GM18526 (cell line): ENCODE results near the gene MYO9A.

ENCODE experiments used
- POLR2A ChIP-seq: IDR thresholded peaks from 3 replicates; pipeline ENCODE4 v1.6.1; 2011; ENCODE audit not compliant: insufficient read length; ENCODE audit errors: extremely low read depth

The MYO9A gene

DNA sequence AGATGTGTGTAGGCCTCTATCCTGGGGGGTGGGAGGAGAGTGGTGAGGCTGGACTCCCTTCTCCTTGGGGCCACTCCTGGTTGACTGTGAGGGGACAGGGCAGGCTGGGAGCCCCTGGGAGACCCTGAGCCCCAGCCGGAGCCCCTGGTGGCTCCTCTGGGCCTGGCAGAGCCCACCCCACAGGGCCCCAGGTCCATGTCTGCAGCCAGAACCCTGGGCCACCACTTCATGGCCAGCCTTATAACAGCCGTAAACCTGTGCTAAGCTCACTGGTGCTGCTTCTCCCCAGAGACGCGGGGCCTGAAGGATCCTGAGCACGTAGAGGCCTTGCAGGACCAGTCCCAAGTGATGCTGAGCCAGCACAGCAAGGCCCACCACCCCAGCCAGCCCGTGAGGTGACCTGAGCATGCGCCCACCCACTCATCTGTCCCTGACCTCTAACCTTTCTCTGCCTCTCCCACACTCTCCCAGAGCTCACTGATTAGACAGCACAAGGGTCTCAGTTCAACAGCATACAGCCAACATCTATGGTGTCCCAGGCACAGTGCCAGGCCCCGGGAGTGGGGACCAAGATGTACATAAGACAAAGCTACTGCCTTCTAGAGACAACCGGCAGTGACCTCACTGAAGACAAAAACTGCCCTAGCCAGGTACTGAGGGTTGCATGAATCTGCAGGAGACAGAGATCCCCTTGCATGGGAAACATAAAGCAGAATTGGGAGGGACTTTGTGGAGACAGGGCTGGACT lies 304.1 kb downstream of the MYO9A start:
- TF ChIP-seq POLR2A: no peak

GRCh38 chr15:71812966-71813722 lies 304.8 kb downstream of the MYO9A start:
- no peak for TF ChIP-seq POLR2A

GRCh38 chr15:71811752-71812735 lies 305.9 kb downstream of the MYO9A start:
- TF ChIP-seq POLR2A: no peak

DNA sequence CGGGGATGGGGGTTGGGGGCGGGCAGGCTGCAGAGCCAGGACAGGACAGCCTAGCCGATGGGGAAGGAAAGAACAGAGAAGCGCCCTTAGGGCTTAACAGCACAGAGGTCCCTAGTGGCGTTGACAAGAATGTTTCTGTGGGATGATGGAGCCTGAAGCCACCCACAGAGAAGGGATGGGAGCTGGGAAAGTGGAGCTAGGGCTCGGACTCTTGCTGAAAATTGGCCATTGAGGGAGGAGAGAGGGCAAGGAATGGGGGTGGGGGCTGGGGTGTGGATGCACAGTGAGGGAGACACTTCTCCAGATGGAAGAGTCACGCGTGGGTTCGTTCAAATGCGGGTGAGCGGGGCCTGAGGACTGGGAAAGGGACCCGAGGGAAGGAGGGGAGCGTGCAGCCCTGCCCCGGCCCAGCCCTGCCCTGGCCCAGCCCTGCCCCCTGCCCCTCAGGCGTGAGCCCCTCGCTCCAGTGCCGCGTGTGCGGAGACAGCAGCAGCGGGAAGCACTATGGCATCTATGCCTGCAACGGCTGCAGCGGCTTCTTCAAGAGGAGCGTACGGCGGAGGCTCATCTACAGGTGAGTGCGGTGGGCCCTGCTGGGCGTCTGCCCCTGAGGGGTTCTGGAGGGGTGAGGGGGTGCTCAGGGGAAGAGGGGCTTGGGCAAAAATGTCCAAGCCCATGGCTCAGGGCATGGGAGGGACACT lies 306.8 kb downstream of the MYO9A start:
- no peak for TF ChIP-seq POLR2A

- no peak for TF ChIP-seq POLR2A
Measured at GRCh38 chr15:71810256-71811035, 307.5 kb downstream of the MYO9A start, which contains the start of gene NR2E3. Gene NR2E3 (plus strand): TSS chr15:71810554. CDS start chr15:71810744, 190 bp downstream.

- TF ChIP-seq POLR2A: no peak
Measured at GRCh38 chr15:71809346-71809745, 308.6 kb downstream of the MYO9A start.

- TF ChIP-seq POLR2A: no peak
Measured at GRCh38 chr15:71808311-71809020, 309.5 kb downstream of the MYO9A start.

DNA sequence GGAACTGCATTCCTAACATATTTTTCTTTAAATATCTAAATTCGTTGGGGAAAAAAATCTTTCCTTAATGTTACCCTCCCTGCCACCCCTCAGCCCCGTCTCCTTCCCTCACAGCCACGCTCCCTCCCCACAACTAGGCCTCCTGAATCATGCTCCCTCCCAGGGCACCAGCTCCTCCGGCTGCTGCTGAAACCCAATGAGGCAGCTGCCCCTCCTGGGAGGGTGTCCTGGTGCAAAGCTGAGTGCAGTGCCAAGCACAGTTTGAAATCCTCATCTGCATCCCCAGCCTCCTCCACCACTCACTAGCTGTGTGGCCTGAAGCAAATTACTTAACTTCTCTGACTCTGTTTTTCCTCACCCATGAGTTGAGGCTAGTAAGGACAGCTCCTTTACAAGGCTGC lies 310.3 kb downstream of the MYO9A start:
- TF ChIP-seq POLR2A: no peak

- TF ChIP-seq POLR2A: no peak
Measured at GRCh38 chr15:71807125-71807629, 310.8 kb downstream of the MYO9A start.

- no peak for TF ChIP-seq POLR2A
Measured at GRCh38 chr15:71806452-71806931, 311.5 kb downstream of the MYO9A start.

GRCh38 chr15:71804695-71805470 lies 313.1 kb downstream of the MYO9A start:
- TF ChIP-seq POLR2A: no peak

DNA sequence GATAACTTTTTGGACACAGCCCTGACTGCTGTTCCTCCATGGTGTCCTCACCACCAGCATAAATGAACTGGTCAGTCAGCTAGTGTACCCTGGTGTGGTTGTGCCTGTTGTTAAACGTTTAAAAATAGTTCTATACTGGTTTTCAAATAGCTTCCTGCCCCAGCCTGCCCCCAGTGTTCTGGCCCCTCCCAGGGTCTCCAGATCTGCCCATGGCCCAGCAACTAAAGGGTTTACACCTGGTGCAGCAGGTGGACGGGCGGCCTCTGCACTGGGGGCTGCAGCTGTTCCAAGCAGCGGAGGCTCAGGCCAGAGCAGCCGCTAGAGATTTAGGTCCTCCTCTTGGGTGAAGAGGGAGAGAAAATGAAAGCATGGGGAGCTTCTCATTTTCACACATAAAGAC lies 313.7 kb downstream of the MYO9A start:
- no peak for TF ChIP-seq POLR2A

GRCh38 chr15:71802770-71803169 lies 315.2 kb downstream of the MYO9A start:
- TF ChIP-seq POLR2A: no peak
